Inflammatory macrophage treated with lipopolysaccharide for 1 hour (primary cell): ENCODE data around the gene CDH5.

Experiments
- DNase-seq, 2 donors: peaks; one replicate each; pipeline ENCODE4 v3.0.0-alpha.2; 2020 to 2022

The CDH5 gene

GRCh38 chr16:66395806-66396555 is 29.5 kb downstream of the CDH5 start:
- DNase-seq, result no peak

- DNase-seq, result no peak
Observed at GRCh38 chr16:66397736-66398433, 31.4 kb downstream of the CDH5 start.

- DNase-seq, result no peak
Observed at GRCh38 chr16:66399031-66399430, 32.5 kb downstream of the CDH5 start.

- no peak for DNase-seq
Observed at GRCh38 chr16:66399930-66400329, 33.4 kb downstream of the CDH5 start.

DNA sequence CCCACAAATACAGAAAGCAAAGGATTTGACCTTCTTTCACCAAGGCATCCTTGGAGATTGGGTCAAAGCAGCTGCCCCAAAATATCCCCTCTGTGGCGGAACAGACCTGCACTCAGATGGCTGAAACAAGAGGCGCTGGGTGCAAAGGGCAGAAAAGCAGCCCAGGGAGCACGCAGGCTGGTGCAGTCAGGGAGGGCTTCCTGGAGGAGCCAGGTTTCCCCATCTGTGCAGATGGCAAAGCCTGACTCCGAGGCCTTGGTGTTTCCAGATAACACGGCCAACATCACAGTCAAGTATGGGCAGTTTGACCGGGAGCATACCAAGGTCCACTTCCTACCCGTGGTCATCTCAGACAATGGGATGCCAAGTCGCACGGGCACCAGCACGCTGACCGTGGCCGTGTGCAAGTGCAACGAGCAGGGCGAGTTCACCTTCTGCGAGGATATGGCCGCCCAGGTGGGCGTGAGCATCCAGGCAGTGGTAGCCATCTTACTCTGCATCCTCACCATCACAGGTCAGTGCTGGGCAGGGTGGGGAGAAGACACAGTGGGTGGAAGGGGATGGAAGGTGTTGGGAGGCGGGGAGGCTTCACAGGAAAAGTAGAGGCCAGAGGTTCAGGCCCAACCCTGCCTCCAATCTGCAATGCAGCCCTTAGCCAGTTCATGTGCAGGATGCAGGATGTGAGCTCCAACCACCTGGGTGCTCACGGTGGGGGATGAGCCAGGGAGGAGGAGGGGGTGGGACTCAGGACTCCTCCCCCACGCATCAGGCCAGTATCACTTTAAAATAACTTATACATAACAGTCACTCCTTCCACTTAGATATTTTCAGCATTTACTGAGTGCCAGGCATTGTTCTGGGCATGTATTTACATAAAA is 34.3 kb downstream of the CDH5 start:
- DNase-seq, result no peak

- no peak for DNase-seq
Observed at GRCh38 chr16:66401610-66402009, 35.1 kb downstream of the CDH5 start.

DNA sequence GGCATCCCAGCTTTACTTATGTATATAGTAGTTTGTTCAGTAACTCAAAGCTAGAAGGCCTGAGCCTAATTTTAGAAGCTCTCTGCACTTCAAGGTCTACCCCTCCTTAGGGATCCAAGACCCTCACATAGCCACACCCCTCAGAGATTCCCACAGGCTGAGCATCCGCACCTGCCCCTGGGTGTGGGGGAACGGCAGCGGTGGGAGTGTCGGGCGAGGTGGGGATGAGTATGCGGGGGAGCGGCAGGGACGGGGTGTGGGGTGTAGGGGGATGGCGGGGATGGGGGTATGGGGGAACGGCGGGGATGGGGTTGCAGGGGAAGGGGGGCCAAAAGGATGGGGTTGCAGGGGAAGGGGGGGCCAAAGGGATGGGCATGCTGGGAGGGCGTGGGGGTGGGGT is 35.7 kb downstream of the CDH5 start:
- DNase-seq, result no peak

GRCh38 chr16:66402591-66403230 is 36.2 kb downstream of the CDH5 start:
- no peak for DNase-seq

DNA sequence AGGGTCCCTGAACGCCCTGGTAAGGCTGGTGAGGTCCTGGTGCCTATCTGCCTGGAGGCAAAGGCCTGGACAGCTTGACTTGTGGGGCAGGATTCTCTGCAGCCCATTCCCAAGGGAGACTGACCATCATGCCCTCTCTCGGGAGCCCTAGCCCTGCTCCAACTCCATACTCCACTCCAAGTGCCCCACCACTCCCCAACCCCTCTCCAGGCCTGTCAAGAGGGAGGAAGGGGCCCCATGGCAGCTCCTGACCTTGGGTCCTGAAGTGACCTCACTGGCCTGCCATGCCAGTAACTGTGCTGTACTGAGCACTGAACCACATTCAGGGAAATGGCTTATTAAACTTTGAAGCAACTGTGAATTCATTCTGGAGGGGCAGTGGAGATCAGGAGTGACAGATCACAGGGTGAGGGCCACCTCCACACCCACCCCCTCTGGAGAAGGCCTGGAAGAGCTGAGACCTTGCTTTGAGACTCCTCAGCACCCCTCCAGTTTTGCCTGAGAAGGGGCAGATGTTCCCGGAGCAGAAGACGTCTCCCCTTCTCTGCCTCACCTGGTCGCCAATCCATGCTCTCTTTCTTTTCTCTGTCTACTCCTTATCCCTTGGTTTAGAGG is 37.1 kb downstream of the CDH5 start:
- DNase-seq, result no peak

DNA sequence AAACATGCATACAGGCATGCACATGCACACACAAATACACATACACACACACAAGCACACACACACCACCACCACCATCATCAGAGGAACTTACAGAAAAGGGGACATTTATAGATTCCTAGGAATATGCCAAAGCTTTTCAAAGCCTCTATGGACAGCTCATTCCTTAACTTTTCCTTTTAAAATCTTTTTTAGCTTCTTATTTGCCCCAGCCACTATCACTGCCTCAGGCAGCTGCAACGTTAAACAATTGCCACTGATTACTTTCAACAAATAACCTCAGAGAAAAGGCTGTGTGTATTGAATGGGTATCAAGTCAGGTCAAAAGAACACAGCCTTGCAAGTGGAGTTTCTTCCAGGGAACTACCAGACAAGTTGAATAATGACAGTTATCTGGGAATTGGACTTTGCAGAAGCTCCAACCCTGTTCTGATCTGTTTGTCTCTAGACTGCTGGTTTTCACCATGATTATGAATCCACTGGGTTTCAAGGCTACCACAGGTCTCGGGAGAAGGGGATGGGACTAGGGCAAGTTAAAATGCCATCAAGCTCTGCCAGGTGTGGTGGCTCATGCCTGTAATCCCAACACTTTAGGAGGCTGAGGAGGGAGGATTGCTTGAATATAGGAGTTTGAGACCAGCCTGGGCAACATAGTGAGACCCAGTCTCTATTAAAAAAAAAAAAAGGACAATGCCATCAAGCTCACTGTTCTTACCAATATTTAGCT is 38.7 kb downstream of the CDH5 start:
- DNase-seq, result no peak

- DNase-seq, result peak; percentile 48 to 96
Observed at GRCh38 chr16:66406534-66407221, 40.2 kb downstream of the CDH5 start.

GRCh38 chr16:66408163-66409048 is 41.9 kb downstream of the CDH5 start:
- peak; percentile 38 to 57 for DNase-seq

DNA sequence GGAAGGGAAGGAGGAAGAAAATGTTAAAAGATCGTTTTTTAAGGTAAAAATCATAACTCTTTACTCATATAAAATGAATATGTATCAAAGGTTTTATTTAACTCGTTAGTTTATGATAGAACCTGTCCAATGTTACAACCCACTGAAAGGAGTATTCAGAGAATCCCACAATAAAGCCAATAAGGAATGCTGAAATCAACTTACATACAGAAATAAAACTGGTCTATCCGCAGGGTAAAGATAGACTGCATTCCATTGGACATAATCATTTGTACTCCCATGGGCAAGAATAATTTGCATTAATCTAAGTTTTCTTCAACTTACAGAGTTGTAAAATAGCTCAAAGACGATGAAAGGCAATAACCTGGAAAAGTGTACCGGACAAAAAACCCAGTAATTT is 42.7 kb downstream of the CDH5 start:
- no peak for DNase-seq

DNA sequence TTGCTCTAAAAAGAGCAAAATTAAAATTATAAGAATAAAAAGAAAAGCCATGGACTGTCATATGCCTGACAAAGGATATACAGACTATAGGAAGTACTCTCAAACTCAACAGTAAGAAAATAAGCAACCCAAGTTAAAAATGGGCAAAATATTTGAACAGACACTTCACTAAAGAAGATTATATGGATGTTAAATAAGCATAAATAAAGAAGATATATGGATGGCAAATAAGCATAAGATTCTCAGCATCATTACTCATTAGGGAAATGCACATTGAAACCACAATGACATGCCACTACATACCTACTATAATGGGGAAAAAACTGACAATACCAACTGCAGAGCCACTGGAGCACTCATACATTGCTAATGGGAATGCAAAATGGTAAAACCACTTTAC is 45.7 kb downstream of the CDH5 start:
- DNase-seq, result no peak

DNA sequence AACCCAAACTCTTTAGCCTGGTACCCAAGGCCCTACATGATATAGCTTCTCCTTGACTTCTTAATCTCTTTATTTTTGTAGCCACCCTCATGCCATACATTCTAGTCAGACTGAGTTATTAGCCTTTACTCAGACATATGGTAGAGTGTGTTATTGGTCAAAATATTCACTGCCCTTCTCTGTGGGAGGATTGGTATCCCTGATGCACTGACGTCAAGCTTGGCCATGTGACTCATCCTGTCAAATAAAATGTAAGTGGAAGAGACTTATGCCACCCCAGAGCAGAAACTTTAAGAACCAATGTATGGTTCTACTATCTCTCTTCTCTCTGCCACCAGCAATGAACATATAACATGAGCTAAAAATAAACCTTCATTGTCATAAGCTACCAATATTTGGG is 48.4 kb downstream of the CDH5 start:
- no peak for DNase-seq

DNA sequence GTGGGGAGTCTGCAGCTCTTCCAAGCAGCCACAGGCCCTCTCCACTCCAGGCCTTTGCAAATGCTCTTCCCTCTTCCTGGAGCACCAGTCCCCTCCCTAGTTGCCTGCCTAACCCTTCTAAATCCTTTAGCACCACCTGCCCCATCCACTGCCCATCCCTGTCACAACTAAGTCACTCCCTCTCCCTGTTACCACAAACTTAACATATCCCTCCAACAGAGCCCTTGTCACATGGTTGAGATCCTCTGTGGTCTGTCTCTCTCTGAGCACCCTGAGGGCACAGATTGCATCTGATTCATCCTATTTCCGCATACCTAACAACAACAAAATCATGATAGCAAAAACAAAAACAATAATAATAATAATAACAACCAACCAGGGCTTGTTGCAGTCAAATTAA is 49.6 kb downstream of the CDH5 start:
- no peak for DNase-seq

- DNase-seq, result peak; percentile 73 to 80
Observed at GRCh38 chr16:66416939-66417700, 50.6 kb downstream of the CDH5 start.

GRCh38 chr16:66418165-66418962 is 51.9 kb downstream of the CDH5 start:
- DNase-seq, result peak; percentile 38 to 65

DNA sequence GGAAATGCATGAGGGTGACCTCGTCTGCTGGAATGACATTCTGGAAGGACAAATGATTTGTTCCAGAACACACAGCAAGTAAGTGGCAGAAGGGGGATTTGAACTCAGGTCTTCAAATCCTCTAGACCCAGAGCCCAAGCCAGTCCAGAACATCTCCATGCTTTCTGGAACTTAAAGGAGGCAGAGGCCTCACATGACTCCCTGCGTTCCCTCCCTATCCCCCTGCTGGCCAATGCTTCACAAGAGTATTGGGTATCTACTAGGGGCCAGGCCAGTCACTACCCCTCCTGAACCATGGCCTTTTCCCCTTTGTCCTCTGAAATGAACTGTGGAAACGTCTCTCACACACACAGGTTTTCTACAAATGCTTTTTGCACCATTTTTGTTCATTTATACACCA is 53.0 kb downstream of the CDH5 start:
- DNase-seq, result no peak
